ENCODE results near the gene E2F7. TPM values are rescaled to one million over a fixed set of nuclear protein-coding genes. Genes with fewer than 3 reads are reported as not detected.
A peak's percentile ranks its signal among the peaks of the same experiment; 100 is the strongest.
"Not testable (repeated sequence)": the region's sequence is repeated elsewhere in the genome, so short reads cannot be mapped to it uniquely, and the experiment has no call there.

The E2F7 gene
- total RNA-seq, 1 experiment from 2014 or later, result 8.7 TPM

GRCh38 chr12:77078231-77078630, 12.9 kb upstream of the E2F7 start:
- no peak for DNase-seq
- Histone ChIP-seq H3K4me3 (ENCODE audit: insufficient read depth, low read depth, low read length) (no peak overlapping the region), H3K27me3 (ENCODE audit: control insufficient read depth, insufficient read depth, low read length) (no peaks in the 10 kb centered on the region), H3K36me3 (replicated peaks; ENCODE audit: control insufficient read depth, insufficient read depth, low read length) (no peaks in the 10 kb centered on the region)

DNA sequence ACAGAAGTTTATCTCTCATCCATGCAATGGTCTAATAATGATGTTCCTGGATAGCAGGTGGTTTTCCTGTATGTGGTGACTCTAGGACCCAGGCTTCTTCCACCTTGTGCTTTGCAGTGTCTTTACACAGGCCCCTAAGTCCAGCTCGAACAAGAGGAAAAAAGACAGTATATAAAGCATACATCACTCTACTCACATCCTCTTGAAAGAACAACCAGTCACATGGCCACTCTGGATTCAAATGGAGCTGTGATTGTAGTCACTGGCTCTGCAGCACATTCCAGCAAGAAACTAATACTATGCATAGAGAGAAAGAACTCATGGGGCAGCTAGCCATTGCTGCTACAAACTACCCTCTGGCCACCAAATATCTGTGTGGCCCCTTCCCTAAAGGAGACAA, 11.5 kb upstream of the E2F7 start:
- DNase-seq, result no peak
- Histone ChIP-seq H3K4me3 (ENCODE audit: insufficient read depth, low read depth, low read length) (no peak overlapping the region), H3K27me3 (ENCODE audit: control insufficient read depth, insufficient read depth, low read length) (no peaks in the 10 kb centered on the region), H3K36me3 (replicated peaks; ENCODE audit: control insufficient read depth, insufficient read depth, low read length) (no peaks in the 10 kb centered on the region)

- not testable (repeated sequence) for H3K36me3 ChIP-seq (replicated peaks; ENCODE audit: control insufficient read depth, insufficient read depth, low read length); H3K27me3 ChIP-seq (ENCODE audit: control insufficient read depth, insufficient read depth, low read length); DNase-seq; H3K4me3 ChIP-seq (ENCODE audit: insufficient read depth, low read depth, low read length)
Observed at GRCh38 chr12:77073894-77074293, 8.5 kb upstream of the E2F7 start.

GRCh38 chr12:77072833-77073495, 7.6 kb upstream of the E2F7 start:
- H3K4me3 ChIP-seq (ENCODE audit: insufficient read depth, low read depth, low read length), result no peak overlapping the region
- no peaks in the 10 kb centered on the region for H3K27me3 ChIP-seq (ENCODE audit: control insufficient read depth, insufficient read depth, low read length)

DNA sequence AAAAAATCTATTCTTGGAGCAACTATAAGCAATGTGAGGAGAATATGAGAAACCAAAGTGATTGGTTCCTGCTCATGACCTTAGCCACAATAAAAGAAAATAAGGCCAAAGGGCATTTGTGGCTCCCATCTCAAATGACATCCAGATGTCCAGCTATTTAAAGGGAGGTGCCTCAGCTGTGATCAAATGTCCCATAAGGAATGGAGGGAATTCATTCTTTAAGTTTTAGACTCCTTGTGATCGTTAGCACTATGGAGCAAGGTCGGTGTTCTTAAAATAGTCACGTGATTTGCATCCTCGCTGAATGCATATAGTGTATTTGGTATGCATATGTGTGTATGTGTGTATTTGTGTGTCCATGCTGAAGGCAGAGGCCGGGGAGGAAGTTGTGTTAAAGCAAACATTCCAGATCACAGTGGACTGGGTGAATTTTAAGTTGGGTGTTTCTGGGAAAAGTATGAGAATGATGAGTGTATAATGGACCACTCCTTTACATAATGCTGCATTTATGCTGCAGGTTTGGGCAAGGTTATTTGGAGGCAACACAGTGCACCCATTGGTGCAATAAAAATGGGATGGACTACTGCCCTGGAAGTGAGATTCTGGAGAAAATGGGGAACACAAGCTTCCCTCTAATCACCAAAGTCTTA, 5.6 kb upstream of the E2F7 start:
- Histone ChIP-seq H3K27me3 (ENCODE audit: control insufficient read depth, insufficient read depth, low read length) (no peaks in the 10 kb centered on the region), H3K36me3 (replicated peaks; ENCODE audit: control insufficient read depth, insufficient read depth, low read length) (no peaks in the 10 kb centered on the region), H3K4me3 (ENCODE audit: insufficient read depth, low read depth, low read length) (no peak overlapping the region)
- no peak for DNase-seq

More at GRCh38 chr12:77072833-77073495, 7.6 kb upstream of the E2F7 start:
- no peak for DNase-seq
- no peaks in the 10 kb centered on the region for H3K36me3 ChIP-seq (replicated peaks; ENCODE audit: control insufficient read depth, insufficient read depth, low read length)

DNA sequence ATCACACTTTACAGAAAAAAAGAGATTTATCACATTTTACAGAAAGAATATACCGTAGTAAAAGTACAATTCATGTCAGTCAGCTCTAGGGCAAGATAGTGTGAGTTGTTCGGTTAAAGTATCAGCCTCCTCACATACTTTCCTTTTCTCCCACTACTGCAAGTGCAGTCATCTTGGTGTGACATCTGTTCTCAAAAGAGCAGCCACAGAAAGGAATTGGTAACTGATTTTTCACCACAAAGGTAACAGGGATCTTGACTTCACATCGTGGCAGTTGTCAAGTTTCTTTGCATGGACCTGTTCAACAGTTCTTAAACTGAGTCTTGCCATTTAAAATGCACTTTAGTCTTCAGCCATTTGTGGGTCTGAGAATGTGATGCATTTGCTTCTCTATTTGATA, 5.0 kb upstream of the E2F7 start:
- no peak for DNase-seq
- Histone ChIP-seq H3K36me3 (replicated peaks; ENCODE audit: control insufficient read depth, insufficient read depth, low read length) (no peaks in the 10 kb centered on the region), H3K27me3 (ENCODE audit: control insufficient read depth, insufficient read depth, low read length) (no peaks in the 10 kb centered on the region), H3K4me3 (ENCODE audit: insufficient read depth, low read depth, low read length) (no peak overlapping the region)

DNA sequence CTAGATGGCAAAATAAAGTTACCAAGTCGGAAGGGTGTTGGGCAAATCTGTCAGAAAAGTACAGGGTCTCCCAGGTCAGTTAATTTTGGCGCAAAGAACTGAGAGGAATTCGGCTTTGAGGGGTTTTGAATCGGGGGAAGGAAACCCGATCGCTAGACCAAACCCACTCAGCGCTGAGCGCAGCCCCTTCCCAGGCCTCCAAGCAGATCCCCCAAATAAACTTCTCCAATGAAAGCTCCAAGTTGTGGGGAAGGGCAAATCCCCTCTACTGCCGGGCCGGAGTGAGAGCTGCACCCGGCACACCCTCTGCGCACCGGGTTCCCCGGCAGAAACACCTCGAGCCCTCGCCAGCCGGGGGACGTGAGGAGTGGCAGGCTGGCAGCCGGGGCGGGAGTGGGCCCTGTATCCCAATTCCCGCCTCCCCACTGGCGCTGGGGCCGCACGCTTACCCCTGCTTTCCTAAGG, 441 bp downstream of the E2F7 start:
- no peak for DNase-seq

DNA sequence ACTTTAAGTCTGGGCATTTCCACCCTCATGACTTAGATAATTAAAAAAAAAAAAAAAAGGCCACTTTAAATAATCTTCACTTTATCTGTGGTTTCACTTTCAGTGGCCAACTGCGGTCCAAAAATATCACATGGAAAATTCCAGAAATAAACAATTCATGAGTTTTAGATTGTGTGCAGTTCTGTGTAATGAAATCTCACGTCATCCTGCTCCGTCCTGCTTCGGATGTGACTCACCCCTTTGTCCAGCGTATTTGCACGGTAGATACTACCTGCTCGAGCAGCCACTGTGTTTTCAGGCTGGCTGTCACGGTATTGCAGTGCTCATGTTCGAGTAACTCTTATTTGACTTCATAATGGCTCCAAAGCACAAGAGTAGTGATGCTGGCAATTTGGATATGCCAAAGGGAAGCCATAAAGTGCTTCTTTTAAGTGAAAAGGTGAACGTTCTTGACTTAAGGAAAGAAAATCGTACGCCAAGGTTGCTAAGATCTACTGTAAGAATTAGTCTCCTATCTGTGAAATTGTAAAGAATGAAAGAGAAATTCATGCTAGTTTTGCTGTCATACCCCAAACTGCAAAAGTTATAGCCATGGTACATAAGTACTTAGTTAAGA, 2.4 kb downstream of the E2F7 start:
- Histone ChIP-seq H3K4me3 (ENCODE audit: insufficient read depth, low read depth, low read length) (no peak overlapping the region), H3K36me3 (replicated peaks; ENCODE audit: control insufficient read depth, insufficient read depth, low read length) (peaks cover 3% of the 10 kb centered on the region; the same call in 1 of the 2 replicates), H3K27me3 (ENCODE audit: control insufficient read depth, insufficient read depth, low read length) (no peaks in the 10 kb centered on the region)
- no peak for DNase-seq

More for the DNA sequence above, 441 bp downstream of the E2F7 start:
- Histone ChIP-seq H3K4me3 (ENCODE audit: insufficient read depth, low read depth, low read length) (peak overlapping the region; percentile 83), H3K36me3 (replicated peaks; ENCODE audit: control insufficient read depth, insufficient read depth, low read length) (peaks cover 3% of the 10 kb centered on the region; the same call in 1 of the 2 replicates), H3K27me3 (ENCODE audit: control insufficient read depth, insufficient read depth, low read length) (no peaks in the 10 kb centered on the region)

- DNase-seq, result no peak
- no peak overlapping the region for H3K4me3 ChIP-seq (ENCODE audit: insufficient read depth, low read depth, low read length)
- H3K27me3 ChIP-seq (ENCODE audit: control insufficient read depth, insufficient read depth, low read length), result no peaks in the 10 kb centered on the region
- H3K36me3 ChIP-seq (replicated peaks; ENCODE audit: control insufficient read depth, insufficient read depth, low read length), result peaks cover 5% of the 10 kb centered on the region
Observed at GRCh38 chr12:77062396-77062795, 3.0 kb downstream of the E2F7 start.

GRCh38 chr12:77060883-77061240, 4.5 kb downstream of the E2F7 start:
- H3K36me3 ChIP-seq (replicated peaks; ENCODE audit: control insufficient read depth, insufficient read depth, low read length), result peaks cover 12% of the 10 kb centered on the region
- no peak for DNase-seq
- no peak overlapping the region for H3K4me3 ChIP-seq (ENCODE audit: insufficient read depth, low read depth, low read length)
- H3K27me3 ChIP-seq (ENCODE audit: control insufficient read depth, insufficient read depth, low read length), result no peaks in the 10 kb centered on the region

DNA sequence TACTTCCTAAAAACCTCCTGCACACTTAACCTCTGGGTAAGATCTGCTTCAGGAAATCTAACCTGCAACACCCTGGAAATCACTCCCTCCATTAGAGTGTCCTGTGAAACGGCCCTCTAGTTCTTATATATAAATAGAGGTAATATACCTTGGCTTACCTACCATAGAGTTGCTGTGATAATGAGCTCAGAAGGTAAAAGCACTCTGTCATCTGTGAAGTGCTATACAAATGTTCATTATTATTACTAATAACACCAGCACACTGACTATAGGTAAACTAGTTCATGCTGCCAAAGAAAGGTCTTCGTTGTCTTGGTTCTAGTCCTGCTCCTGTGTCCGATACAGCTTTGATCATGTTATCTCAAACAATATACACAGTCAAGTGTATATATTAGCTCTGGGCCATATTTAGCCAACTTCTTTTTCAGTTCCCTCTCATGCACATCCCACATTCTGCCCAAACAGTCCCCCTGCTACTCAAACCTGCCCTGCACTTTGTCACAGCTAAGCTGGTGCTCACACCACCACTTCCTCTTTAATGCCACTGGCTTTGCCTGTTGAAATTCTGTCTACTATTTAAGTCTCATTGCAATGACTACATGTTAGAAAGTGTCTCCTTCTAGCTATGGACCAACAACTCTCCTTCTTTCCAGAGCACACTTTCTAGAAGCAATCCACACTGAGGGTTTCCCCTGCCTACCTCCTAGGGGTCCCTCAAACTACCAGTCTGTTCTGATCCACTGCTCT, 5.1 kb downstream of the E2F7 start:
- peaks cover 12% of the 10 kb centered on the region for H3K36me3 ChIP-seq (replicated peaks; ENCODE audit: control insufficient read depth, insufficient read depth, low read length)
- H3K4me3 ChIP-seq (ENCODE audit: insufficient read depth, low read depth, low read length), result no peak overlapping the region
- DNase-seq, result no peak
- H3K27me3 ChIP-seq (ENCODE audit: control insufficient read depth, insufficient read depth, low read length), result no peaks in the 10 kb centered on the region

DNA sequence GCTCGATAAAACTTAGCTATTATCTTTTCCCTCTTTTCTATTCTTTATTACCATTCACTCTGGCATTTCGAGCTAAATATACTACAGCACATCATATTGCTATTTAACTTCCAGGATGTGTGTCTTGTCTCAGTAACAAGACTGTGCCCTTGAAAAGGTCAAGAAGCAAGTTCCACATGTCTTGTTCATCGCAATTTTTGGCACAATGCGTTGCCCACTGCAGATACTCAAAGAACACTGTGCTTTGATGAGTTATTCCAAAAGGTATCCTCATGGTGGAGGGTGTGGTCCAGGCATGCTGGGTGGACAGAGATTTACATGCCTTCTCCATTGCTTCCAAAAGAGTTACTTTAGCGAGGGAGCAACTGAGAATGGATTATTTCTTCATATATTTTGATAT, 6.6 kb downstream of the E2F7 start:
- Histone ChIP-seq H3K36me3 (replicated peaks; ENCODE audit: control insufficient read depth, insufficient read depth, low read length) (peaks cover 13% of the 10 kb centered on the region), H3K27me3 (ENCODE audit: control insufficient read depth, insufficient read depth, low read length) (no peaks in the 10 kb centered on the region), H3K4me3 (ENCODE audit: insufficient read depth, low read depth, low read length) (no peak overlapping the region)
- no peak for DNase-seq

DNA sequence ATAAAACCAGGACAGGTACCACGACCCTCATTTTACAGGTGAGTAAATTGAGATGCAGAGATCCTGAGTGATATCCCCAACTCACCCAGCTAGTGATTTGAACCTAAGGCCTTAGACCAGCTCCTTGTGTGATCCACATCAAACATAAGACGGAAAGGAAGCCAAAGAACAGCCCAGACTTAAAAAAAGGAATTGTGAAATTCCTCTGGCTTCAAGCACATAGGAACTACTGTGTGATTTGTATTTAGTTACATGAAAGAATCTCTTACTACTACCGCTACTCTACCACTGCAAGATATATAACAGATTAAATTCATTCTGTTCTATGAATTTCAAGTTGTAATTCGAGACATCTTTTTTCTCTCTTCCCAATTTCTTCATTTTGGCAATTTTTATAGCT, 10.5 kb downstream of the E2F7 start:
- Histone ChIP-seq H3K4me3 (ENCODE audit: insufficient read depth, low read depth, low read length) (no peak overlapping the region), H3K27me3 (ENCODE audit: control insufficient read depth, insufficient read depth, low read length) (no peaks in the 10 kb centered on the region), H3K36me3 (replicated peaks; ENCODE audit: control insufficient read depth, insufficient read depth, low read length) (peaks cover 15% of the 10 kb centered on the region)
- DNase-seq, result no peak

- no peak overlapping the region for H3K4me3 ChIP-seq (ENCODE audit: insufficient read depth, low read depth, low read length)
- no peaks in the 10 kb centered on the region for H3K27me3 ChIP-seq (ENCODE audit: control insufficient read depth, insufficient read depth, low read length)
- H3K36me3 ChIP-seq (replicated peaks; ENCODE audit: control insufficient read depth, insufficient read depth, low read length), result peaks cover 18% of the 10 kb centered on the region
- DNase-seq, result no peak
Observed at GRCh38 chr12:77053259-77053658, 12.1 kb downstream of the E2F7 start.

Data from H7 (cell line).